HCT116 (cell line): Measurements from ENCODE around the gene MYOF. TPM values are rescaled to one million over a fixed set of nuclear protein-coding genes. Genes with fewer than 3 reads are reported as not detected.
A peak's percentile ranks its signal among the peaks of the same experiment; 100 is the strongest.

Experiments used
- ATAC-seq: fragments of 200-7000 bp; cut with Tn5 transposase; 2 replicates; pipeline ENCODE4 v1.9.1; 2020; ENCODE audit warnings: mild to moderate bottlenecking, moderate library complexity
- BruUV-seq: library from RNA; stranded (reverse); fragments of 400-500 nt; replicated peaks from 2 replicates; lab custom pipeline; 2021; lab: Mats Ljungman, UMichigan
- CTCF ChIA-PET: fragments of 300-600 bp; sonication (Branson Sonifier 250); formaldehyde crosslinking; loops from one replicate; lab custom pipeline; 2021; ENCODE audit warnings: antibody characterized with exemption; lab: Charles Lee
- POLR2A ChIA-PET: fragments of 300-600, 350-600 bp; sonication (Branson Sonifier 250); formaldehyde crosslinking; loops from one replicate; lab custom pipeline; 2021; ENCODE audit warnings: antibody characterized with exemption; lab: Charles Lee
- RAD21 ChIA-PET, 2 experiments: fragments of 300-600 bp; sonication (Branson Sonifier 250); formaldehyde crosslinking; loops; one replicate each; lab custom pipeline; 2023; ENCODE audit warnings: low total read pairs in 2 of 2; ENCODE audit not compliant: uncharacterized antibody in 2 of 2, unreplicated experiment in 2 of 2, low non-redundant PET in 1 of 2; lab: Charles Lee
- DNase-seq: peaks from one replicate; pipeline ENCODE4 v3.0.0-alpha.2; 2010; ENCODE audit warnings: low read depth, low spot score
- H2AFZ ChIP-seq: fragments of 200-600 bp; shearing (Covaris generic), sonication (generic); 2 replicates; pipeline ENCODE4 v1.6.1; 2017; ENCODE audit warnings: low read depth, mixed run types, mixed read lengths, antibody characterized with exemption, low read length; ENCODE audit not compliant: poor library complexity, severe bottlenecking
- H3K27ac ChIP-seq: 2 replicates; pipeline ENCODE4 v1.5.1; 2012; ENCODE audit warnings: low read depth, low read length
- H3K27me3 ChIP-seq: fragments of 200-600 bp; sonication (generic); 2 replicates; pipeline ENCODE4 v1.6.1; 2016; ENCODE audit warnings: mixed run types, low read length, mixed read lengths; ENCODE audit not compliant: insufficient read depth
- H3K36me3 ChIP-seq, 2 experiments: fragments of 200-500 bp in 1 of 2; fragments of 200-600 bp in 1 of 2; sonication (Bioruptor generic) in 1 of 2; sonication (generic) in 1 of 2; 2 replicates each; pipeline versions ENCODE4 v1.5.1 to v1.6.1; 2014 to 2016; ENCODE audit warnings: low read length in 2 of 2, inconsistent platforms in 1 of 2, mixed read lengths in 1 of 2, mixed run types in 1 of 2; ENCODE audit not compliant: insufficient read depth in 2 of 2, control insufficient read depth in 1 of 2
- H3K4me1 ChIP-seq, 2 experiments: fragments of 200-600 bp in 1 of 2; sonication (generic) in 1 of 2; 2 replicates each; pipeline versions ENCODE4 v1.5.1 to v1.6.1; 2012 to 2017; ENCODE audit warnings: low read length in 2 of 2, inconsistent platforms in 1 of 2, mild to moderate bottlenecking in 1 of 2, mixed read lengths in 1 of 2, mixed run types in 1 of 2, moderate library complexity in 1 of 2; ENCODE audit not compliant: insufficient read depth in 2 of 2, control insufficient read depth in 1 of 2
- H3K4me2 ChIP-seq: fragments of 200-600 bp; sonication (generic); 2 replicates; pipeline ENCODE4 v1.6.1; 2017; ENCODE audit warnings: mixed run types, low read length, mixed read lengths
- H3K4me3 ChIP-seq, 2 experiments: fragments of 200-600 bp in 1 of 2; sonication (generic) in 1 of 2; replicated peaks in 1 of 2; 2 replicates each; pipeline ENCODE4 v1.5.1; 2011 to 2016; ENCODE audit warnings: low read length in 2 of 2, control low read depth in 1 of 2, low read depth in 1 of 2, mild to moderate bottlenecking in 1 of 2, mixed read lengths in 1 of 2, mixed run types in 1 of 2
- H3K79me2 ChIP-seq: fragments of 200-600 bp; sonication (generic); 2 replicates; pipeline ENCODE4 v1.6.1; 2017; ENCODE audit warnings: mild to moderate bottlenecking, mixed run types, low read length, moderate library complexity, mixed read lengths; ENCODE audit not compliant: insufficient read depth
- H3K9ac ChIP-seq: fragments of 200-600 bp; sonication (generic); 2 replicates; pipeline ENCODE4 v1.6.1; 2016; ENCODE audit warnings: low read length, mixed read lengths
- H3K9me2 ChIP-seq: fragments of 200-600 bp; sonication (generic), shearing (Covaris generic); 2 replicates; pipeline ENCODE4 v1.6.1; 2017; ENCODE audit warnings: mixed run types, mild to moderate bottlenecking, moderate library complexity; ENCODE audit not compliant: insufficient read depth
- H3K9me3 ChIP-seq, 2 experiments: fragments of 200-500 bp in 1 of 2; fragments of 200-600 bp in 1 of 2; sonication (Bioruptor generic) in 1 of 2; sonication (generic) in 1 of 2; 2 replicates each; pipeline ENCODE4 v1.6.1; 2014 to 2017; ENCODE audit warnings: low read length in 2 of 2, mixed read lengths in 2 of 2, inconsistent platforms in 1 of 2, low read depth in 1 of 2, mild to moderate bottlenecking in 1 of 2, mixed run types in 1 of 2, moderate library complexity in 1 of 2; ENCODE audit not compliant: control insufficient read depth in 1 of 2, insufficient read depth in 1 of 2
- H4K20me1 ChIP-seq: fragments of 200-600 bp; sonication (generic), shearing (Covaris generic); 2 replicates; pipeline ENCODE4 v1.6.1; 2017; ENCODE audit warnings: mixed run types, mild to moderate bottlenecking, moderate library complexity; ENCODE audit not compliant: insufficient read depth
- EGR1 ChIP-seq: IDR thresholded peaks from 2 replicates; pipeline ENCODE4 v1.6.1; 2012; ENCODE audit warnings: low read depth
- ELF1 ChIP-seq: IDR thresholded peaks from 2 replicates; pipeline ENCODE4 v1.6.1; 2012; ENCODE audit warnings: low read depth, borderline replicate concordance
- EZH2 ChIP-seq: fragments of 200-600 bp; sonication (generic); IDR thresholded peaks from 2 replicates; pipeline ENCODE4 v1.6.1; 2017; ENCODE audit warnings: antibody characterized with exemption, mixed run types
- FOSL1 ChIP-seq: IDR thresholded peaks from 2 replicates; pipeline ENCODE4 v1.6.1; 2012; ENCODE audit warnings: low read depth
- JUND ChIP-seq: IDR thresholded peaks from 2 replicates; pipeline ENCODE4 v1.6.1; 2012
- POLR2A ChIP-seq: IDR thresholded peaks from 2 replicates; pipeline ENCODE4 v1.7.0; 2011; ENCODE audit warnings: borderline replicate concordance; ENCODE audit not compliant: insufficient read depth, insufficient read length; ENCODE audit errors: extremely low read depth
- POLR2AphosphoS5 ChIP-seq: IDR thresholded peaks from 2 replicates; pipeline ENCODE4 v1.6.1; 2011; ENCODE audit warnings: mild to moderate bottlenecking, low read depth, low read length, moderate library complexity
- RAD21 ChIP-seq: IDR thresholded peaks from 2 replicates; pipeline ENCODE4 v1.6.1; 2012; ENCODE audit warnings: low read depth, mild to moderate bottlenecking
- SIN3A ChIP-seq: IDR thresholded peaks from 2 replicates; pipeline ENCODE4 v1.6.1; 2012; ENCODE audit warnings: low read depth
- SP1 ChIP-seq: IDR thresholded peaks from 2 replicates; pipeline ENCODE4 v1.6.1; 2012; ENCODE audit warnings: low read depth
- SRF ChIP-seq: IDR thresholded peaks from 2 replicates; pipeline ENCODE4 v1.6.1; 2012; ENCODE audit warnings: low read depth
- TCF7L2 ChIP-seq: IDR thresholded peaks from 2 replicates; pipeline ENCODE4 v1.7.0; 2011; ENCODE audit warnings: borderline replicate concordance, inconsistent platforms; ENCODE audit not compliant: insufficient read depth, insufficient read length; ENCODE audit errors: extremely low read depth
- YY1 ChIP-seq: IDR thresholded peaks from 2 replicates; pipeline ENCODE4 v1.6.1; 2011; ENCODE audit warnings: low read length, low read depth, moderate library complexity, mild to moderate bottlenecking; ENCODE audit not compliant: insufficient replicate concordance; ENCODE audit errors: extremely low read depth
- ZFX ChIP-seq: fragments of 450-650 bp; IDR thresholded peaks from 2 replicates; pipeline ENCODE4 v1.6.1; 2017
- ZNF274 ChIP-seq: fragments of 200-500 bp; sonication (Bioruptor generic); IDR thresholded peaks from 2 replicates; pipeline ENCODE4 v1.6.1; 2014; ENCODE audit warnings: mild to moderate bottlenecking, low read depth, low read length, inconsistent platforms
- intact Hi-C: fragments of 100-400 bp; cut with micrococcal nuclease; formaldehyde crosslinking; loops from 2 replicates; pipeline ENCODE4 v1.10.0; 2022
- total RNA-seq: library from RNA; stranded (reverse); gene quantifications from one replicate; pipeline ENCODE4 v1.2.1, GENCODE V29; 2021; ENCODE audit not compliant: unreplicated experiment
- TF ChIP-seq, protein P1 (sequence below): IDR thresholded peaks from 2 replicates; pipeline ENCODE4 v1.6.1; 2012
- TF ChIP-seq, protein P2 (sequence below), 3 experiments: fragments of 200-600 bp in 1 of 3; sonication (generic) in 1 of 3; IDR thresholded peaks in 2 of 3; conservative IDR thresholded peaks in 1 of 3; 2 replicates each; pipeline ENCODE4 v1.5.1; 2012 to 2017; ENCODE audit warnings: low read depth in 2 of 3, low read length in 2 of 3, antibody characterized with exemption in 1 of 3, borderline replicate concordance in 1 of 3, control low read depth in 1 of 3, mild to moderate bottlenecking in 1 of 3, mixed read lengths in 1 of 3, mixed run types in 1 of 3, moderate library complexity in 1 of 3; ENCODE audit not compliant: insufficient read depth in 1 of 3
- TF ChIP-seq, protein P3 (sequence below): IDR thresholded peaks from 2 replicates; pipeline ENCODE4 v1.6.1; 2011; ENCODE audit warnings: mild to moderate bottlenecking, low read length, moderate library complexity; ENCODE audit not compliant: insufficient replicate concordance; ENCODE audit errors: extremely low read depth

MYOF gene
- total RNA-seq, 1 experiment from 2014 or later = 250 TPM

DNA sequence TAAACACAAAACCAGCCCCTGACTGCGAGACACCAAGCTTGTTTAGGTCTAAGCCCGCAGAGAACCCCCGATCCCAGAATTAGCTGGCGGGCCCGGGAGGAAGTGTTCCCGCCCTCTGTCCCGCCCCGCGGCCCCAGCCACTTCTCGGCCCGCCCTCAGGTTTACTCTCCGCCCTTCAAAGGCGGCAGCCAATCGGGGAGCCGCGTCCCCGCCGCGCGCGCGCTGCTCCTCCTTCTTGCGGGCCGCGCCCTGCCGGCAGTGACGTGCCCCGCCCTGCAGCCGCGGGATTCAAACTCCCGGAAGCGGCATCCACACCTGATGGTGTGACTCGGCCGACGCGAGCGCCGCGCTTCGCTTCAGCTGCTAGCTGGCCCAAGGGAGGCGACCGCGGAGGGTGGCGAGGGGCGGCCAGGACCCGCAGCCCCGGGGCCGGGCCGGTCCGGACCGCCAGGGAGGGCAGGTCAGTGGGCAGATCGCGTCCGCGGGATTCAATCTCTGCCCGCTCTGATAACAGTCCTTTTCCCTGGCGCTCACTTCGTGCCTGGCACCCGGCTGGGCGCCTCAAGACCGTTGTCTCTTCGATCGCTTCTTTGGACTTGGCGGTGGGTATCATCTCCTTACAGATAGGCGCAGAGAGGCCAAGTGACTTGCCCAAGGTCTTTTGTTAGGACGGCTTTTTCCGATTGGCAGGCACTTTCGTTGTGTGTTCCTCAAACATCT lies 14.3 kb upstream of the MYOF start, which contains the start of gene CEP55:
Gene CEP55 (plus strand): TSS at position 291 of the 720 bp plus-strand sequence. CDS start 3,440 bp downstream, outside the sequence.
- Histone ChIP-seq H3K9ac (peak within 1 kb of the TSS; percentile 73), H3K27ac (peak within 1 kb of the TSS; percentile 73)
- TF ChIP-seq SIN3A (peak; percentile 100), FOSL1 (peak; percentile 41; the same call in 1 of the 2 replicates), POLR2AphosphoS5 (peak; percentile 89), EGR1 (no peak), TCF7L2 (no peak), JUND (peak; percentile 22; the same call in 1 of the 2 replicates), POLR2A (peak; percentile 85), ZNF274 (no peak), RAD21 (no peak), SP1 (peak; percentile 88), ELF1 (peak; percentile 89), EZH2 (no peak), YY1 (peak; percentile 2), ZFX (no peak), SRF (no peak)
- TF ChIP-seq, protein P1, sequence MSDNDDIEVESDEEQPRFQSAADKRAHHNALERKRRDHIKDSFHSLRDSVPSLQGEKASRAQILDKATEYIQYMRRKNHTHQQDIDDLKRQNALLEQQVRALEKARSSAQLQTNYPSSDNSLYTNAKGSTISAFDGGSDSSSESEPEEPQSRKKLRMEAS = peak; percentile 97
- TF ChIP-seq, protein P2, sequence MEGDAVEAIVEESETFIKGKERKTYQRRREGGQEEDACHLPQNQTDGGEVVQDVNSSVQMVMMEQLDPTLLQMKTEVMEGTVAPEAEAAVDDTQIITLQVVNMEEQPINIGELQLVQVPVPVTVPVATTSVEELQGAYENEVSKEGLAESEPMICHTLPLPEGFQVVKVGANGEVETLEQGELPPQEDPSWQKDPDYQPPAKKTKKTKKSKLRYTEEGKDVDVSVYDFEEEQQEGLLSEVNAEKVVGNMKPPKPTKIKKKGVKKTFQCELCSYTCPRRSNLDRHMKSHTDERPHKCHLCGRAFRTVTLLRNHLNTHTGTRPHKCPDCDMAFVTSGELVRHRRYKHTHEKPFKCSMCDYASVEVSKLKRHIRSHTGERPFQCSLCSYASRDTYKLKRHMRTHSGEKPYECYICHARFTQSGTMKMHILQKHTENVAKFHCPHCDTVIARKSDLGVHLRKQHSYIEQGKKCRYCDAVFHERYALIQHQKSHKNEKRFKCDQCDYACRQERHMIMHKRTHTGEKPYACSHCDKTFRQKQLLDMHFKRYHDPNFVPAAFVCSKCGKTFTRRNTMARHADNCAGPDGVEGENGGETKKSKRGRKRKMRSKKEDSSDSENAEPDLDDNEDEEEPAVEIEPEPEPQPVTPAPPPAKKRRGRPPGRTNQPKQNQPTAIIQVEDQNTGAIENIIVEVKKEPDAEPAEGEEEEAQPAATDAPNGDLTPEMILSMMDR (IDR thresholded peaks at IDR 0.05 in 2 of 3, conservative IDR thresholded peaks at IDR 0.05 in 1 of 3; ENCODE audit: borderline replicate concordance in 1 of 3, insufficient read depth in 1 of 3, low read depth in 2 of 3, low read length in 2 of 3) = 0 out of 6 replicates have a peak, but pooled peaks of 1 of the 3 experiments have one; percentile 2
- TF ChIP-seq, protein P3, sequence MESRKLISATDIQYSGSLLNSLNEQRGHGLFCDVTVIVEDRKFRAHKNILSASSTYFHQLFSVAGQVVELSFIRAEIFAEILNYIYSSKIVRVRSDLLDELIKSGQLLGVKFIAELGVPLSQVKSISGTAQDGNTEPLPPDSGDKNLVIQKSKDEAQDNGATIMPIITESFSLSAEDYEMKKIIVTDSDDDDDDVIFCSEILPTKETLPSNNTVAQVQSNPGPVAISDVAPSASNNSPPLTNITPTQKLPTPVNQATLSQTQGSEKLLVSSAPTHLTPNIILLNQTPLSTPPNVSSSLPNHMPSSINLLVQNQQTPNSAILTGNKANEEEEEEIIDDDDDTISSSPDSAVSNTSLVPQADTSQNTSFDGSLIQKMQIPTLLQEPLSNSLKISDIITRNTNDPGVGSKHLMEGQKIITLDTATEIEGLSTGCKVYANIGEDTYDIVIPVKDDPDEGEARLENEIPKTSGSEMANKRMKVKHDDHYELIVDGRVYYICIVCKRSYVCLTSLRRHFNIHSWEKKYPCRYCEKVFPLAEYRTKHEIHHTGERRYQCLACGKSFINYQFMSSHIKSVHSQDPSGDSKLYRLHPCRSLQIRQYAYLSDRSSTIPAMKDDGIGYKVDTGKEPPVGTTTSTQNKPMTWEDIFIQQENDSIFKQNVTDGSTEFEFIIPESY = no peak

More for the DNA sequence above, 14.3 kb upstream of the MYOF start, which contains the start of gene CEP55:
- CTCF ChIA-PET = interaction anchor here (1.0 to 1.8 kb wide), 9 partner anchors 11 to 319 kb away, joined by 3 to 7 read pairs (median 3); partner anchors contain the start of gene MYOF
- Histone ChIP-seq H4K20me1 (0 out of 2 replicates have a peak, but pooled peaks cover 4% of the 10 kb centered on the region), H3K9me2 (no peaks in the 10 kb centered on the region), H3K9me3 (no peaks in the 10 kb centered on the region), H2AFZ (peak within 1 kb of the TSS; percentile 76), H3K36me3 (peaks cover 0 to 10% of the 10 kb centered on the region in 2 experiments; a peak in 2 of 4 replicates), H3K79me2 (peaks cover 50% of the 10 kb centered on the region), H3K4me2 (peak within 1 kb of the TSS; percentile 96), H3K4me1 (peaks cover 8 to 20% of the 10 kb centered on the region in 2 experiments; a peak in 3 of 4 replicates), H3K27me3 (no peaks in the 10 kb centered on the region), H3K4me3 (peak within 1 kb of the TSS; percentile 68 to 95)
- POLR2A ChIA-PET = interaction anchor here (1.1 to 1.8 kb wide), 5 partner anchors 20 to 206 kb away, joined by 3 to 6 read pairs (median 4); partner anchors contain the start of gene FRA10AC1
- intact Hi-C loops = no loop called here
- BruUV-seq = no TSS peak
- ATAC-seq = peak; percentile 97
- RAD21 ChIA-PET = interaction anchor here (0.5 to 1.3 kb wide), 3 partner anchors 25 to 184 kb away, joined by 3 to 4 read pairs (median 3); no protein-coding TSS in a partner anchor
- peak; percentile 84 for DNase-seq
